Activated CD8-positive, alpha-beta memory T cell treated with anti-CD3 and anti-CD28 coated beads, Interleukin-2, amount 50 U/mL, for 1 hour (primary cell): Measurements from ENCODE around the gene RNF41.

ENCODE experiments used
- DNase-seq: peaks from one replicate; pipeline ENCODE4 v3.0.0-alpha.2; 2020; ENCODE audit errors: extremely low read depth

RNF41 gene

DNA sequence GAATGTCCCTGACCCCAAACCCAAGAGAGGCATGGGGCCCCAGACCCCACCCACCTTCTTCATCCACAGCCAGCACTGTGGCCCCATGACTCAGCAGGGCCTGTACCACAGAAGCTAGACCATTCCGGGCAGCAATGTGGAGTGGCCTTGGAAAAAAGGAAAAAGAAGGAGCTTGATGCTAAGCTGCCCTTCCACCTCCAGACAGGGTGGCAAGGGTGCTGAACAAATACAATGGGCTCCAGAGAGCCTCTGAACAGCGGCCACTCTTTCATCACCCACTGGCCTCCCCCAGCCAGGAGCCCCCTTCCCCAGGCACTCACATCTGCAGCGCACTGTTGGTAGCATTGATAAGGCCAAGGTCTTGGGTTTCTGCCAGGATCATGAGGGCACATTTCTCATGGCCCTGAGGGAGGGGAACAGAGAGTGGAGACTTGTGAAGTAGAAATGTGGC lies 22.0 kb upstream of the RNF41 start:
- no peak for DNase-seq

DNA sequence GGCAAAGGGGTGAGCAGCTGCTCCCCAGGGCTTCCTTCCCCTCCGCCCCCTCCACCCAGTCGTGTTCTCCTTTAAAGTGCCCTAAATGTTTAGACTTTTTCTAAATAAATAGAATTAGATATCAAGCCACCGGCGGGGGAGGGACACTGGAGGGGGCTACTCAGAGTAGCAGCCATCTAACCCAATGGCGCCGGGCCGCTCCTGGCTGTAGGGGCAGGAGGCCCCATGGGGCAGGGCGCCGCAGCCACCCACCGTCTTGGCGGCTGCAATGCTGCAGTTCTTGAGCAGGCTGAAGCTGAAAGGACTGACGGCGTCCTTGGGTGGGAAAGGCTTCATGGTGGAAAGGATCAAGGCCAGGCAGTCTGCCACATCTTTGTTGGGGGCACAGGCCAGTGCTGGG lies 21.3 kb upstream of the RNF41 start:
- DNase-seq, result no peak

DNA sequence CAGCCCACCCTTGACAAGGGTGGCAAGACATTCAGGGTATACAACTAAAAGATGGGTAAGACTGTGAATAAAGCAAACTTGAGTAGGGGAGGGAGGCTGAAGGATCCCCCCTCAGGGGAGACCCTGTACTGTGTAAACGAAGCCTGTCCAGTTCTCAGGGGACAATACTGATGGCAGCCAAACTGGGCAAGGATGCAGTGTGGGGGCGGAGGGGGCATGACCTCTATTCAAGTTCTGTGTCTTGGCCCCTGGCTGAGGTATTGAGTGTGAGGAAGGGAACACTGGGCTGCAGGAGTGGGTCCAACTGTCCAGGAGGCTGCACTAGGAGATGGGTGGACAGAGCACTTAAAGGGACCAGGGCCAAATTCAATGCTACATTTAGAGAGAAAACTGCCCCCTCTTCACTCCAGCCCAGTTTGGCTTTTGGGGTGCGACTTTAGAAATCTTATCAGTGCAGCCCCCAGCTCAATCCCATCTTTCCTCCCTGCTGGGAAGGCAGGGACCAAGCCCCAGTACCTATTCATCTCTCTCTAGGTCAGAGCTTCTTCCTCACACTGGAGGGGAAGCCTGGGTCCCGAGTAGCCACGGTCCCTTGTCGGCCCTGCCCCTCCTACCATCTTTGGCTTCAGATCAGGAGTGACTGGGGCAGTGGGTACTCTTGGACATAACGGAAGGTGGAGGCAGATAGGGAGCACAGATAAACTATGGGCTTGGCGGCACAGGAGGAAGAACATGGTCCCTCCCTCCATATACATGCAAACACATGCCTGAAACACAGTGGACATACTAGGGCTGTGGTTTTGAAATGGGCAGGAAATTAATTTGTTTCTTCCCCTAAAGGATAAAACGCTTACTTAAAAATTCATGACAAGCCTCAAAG lies 19.9 kb upstream of the RNF41 start:
- DNase-seq, result no peak

- no peak for DNase-seq
Observed at GRCh38 chr12:56237552-56237951, 15.8 kb upstream of the RNF41 start.

GRCh38 chr12:56236985-56237384 lies 15.3 kb upstream of the RNF41 start:
- no peak for DNase-seq

DNA sequence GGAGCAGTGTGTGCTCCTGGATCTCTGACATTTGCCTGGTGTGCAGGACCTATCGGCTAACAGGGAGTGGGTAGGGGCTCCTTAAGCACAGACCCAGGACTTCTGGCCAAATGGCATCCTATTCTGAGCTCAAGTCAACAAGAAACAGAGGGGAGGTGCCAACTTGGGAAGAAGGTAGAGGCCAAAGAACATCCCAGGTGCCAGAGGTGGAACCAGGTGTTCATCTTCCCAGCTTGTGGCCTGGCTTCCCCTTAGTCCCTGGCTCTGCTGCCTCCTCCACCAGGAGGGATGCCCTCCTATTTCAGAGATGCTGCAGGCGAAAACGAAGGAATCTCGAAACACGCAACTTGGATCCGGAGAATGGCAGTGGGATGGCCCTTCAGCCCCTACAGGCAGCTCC lies 14.4 kb upstream of the RNF41 start:
- no peak for DNase-seq

DNA sequence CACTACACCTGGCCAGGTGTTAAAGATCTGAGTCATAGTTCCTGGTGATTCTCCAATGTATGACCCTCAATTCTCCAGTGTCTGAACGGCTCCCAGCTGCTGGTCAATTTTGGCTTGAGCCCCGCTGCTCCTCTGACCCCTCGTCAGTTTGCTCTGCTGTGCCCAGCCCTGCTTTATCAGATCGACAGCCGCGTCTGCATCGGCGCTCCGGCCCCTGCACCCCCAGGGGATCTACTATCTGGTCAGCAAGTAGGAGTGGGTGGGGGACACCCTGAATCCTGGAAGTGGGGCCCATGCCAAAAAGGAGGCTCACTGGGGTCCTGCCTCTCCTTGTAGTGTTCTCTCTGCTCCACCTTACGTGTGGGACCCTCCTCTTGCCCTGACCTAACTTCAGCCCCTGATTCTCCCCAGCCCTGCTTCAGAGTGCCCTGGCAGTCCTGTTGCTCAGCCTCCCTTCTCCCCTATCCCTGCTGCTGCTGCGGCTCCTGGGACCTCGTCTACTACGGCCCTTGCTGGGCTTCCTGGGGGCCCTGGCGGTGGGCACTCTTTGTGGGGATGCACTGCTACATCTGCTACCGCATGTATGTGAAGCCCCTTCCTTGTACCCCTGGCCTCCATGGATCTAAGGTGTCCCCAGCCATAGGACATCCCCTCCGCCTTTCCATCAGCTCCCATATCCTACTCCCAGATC lies 13.2 kb upstream of the RNF41 start:
- DNase-seq, result no peak

- no peak for DNase-seq
Observed at GRCh38 chr12:56231184-56231582, 9.5 kb upstream of the RNF41 start.

- no peak for DNase-seq
Observed at GRCh38 chr12:56230432-56231183, 8.9 kb upstream of the RNF41 start.

- DNase-seq, result no peak
Observed at GRCh38 chr12:56229916-56230431, 8.3 kb upstream of the RNF41 start, which contains the start of gene SLC39A5. Gene SLC39A5 (plus strand): TSS chr12:56230051. CDS start chr12:56231275, 1,224 bp downstream.

DNA sequence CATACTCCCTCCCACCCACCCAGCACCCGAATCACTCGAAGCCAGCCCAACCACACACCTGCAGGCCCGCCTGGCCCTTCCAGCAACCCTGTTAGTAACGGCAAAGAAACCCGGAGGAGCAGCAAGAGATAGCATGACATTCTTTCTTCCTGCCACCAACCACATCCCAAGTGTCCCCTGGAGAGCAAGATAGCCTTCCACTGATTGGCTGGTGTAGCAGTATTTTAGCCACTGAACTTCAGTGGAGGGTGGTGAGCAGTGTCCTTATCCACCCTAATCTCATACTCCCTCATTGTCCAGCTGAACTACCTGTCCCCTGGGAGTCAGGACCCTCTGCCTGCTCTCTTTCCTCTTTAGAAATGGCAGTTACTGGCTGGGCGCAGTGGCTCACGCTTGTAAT lies 7.4 kb upstream of the RNF41 start:
- no peak for DNase-seq

DNA sequence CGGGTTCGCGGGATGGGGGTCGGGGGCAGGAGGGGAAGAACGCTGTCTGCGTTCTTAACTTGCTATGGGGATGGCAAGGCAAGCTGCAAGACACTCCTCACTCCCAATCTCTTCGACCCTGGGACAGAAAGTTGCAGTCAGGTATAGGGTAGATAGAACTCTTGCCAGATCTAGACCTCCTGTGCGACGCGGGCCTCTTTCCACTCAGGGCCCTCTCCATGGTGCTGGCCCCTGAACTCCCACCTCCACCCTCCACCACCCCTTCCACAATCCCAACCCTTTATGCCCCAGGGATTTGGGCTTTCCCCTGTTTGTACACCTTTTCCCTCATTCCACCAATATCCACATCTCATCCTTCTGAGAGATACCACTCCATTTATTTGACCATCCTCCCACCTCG lies 3.2 kb upstream of the RNF41 start:
- DNase-seq, result no peak

DNA sequence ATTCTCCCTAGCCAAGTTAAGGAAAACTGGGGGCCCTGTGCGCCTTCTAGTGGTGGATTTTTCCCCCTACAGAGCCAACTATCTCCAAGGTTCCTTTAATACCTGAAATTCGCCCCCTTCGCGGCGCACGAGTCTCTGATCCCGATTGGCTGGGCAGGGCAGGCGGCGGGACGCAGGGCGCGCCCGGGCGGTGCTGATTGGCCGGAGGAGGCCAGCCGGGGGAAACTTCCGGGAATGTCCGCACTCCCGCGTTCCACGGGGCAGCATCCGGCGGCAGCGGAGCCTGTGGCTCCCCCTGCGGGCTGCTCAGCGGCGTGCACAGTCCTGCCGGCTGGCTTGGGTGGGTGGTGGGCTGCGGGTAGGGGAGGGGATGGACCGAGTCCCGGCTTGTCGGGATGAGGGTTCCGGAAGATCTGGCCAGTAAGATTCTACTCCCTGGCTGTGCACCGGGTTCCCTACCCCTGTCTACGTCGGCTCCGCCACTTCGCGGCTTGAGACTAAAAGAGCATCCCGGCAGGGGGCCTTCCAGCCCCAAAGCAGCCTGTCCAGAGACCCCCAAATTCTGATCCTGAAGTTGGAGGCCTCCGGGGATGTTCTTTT lies 2.5 kb upstream of the RNF41 start, which contains the start of gene NABP2:
NABP2 (plus strand) TSS at position 241 of the 600 bp plus-strand sequence. CDS start 515 bp downstream, outside the sequence.
- DNase-seq, result peak; percentile 76

GRCh38 chr12:56223571-56224101 lies 1.9 kb upstream of the RNF41 start:
- DNase-seq, result no peak

GRCh38 chr12:56222531-56222895 lies 791 bp upstream of the RNF41 start:
- no peak for DNase-seq

DNA sequence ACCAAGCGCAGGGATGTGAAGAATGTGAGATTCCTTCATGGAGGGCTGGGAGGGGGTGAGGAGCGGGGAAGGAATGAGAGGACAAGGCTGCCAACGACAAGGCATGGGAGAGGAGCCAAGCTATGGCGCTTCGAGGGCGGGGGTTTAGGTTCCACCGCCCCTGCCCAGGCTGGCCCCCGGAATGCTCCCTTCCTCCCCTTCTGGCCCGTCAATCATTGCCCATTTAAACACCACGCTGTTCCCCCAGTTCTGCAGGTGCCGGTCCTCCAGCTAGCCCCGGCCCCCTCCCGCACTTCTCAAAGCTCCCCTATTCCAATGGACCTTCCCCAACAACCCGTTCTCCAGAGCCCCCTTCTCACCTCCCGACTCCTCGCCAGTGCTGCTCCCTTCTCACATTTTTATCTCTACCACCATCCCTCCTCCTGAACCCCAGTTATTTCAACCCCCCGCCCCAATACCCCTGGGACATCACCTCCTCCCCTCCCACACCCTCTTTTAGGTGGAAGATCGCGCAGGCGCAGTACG lies 428 bp downstream of the RNF41 start:
- DNase-seq, result no peak

DNA sequence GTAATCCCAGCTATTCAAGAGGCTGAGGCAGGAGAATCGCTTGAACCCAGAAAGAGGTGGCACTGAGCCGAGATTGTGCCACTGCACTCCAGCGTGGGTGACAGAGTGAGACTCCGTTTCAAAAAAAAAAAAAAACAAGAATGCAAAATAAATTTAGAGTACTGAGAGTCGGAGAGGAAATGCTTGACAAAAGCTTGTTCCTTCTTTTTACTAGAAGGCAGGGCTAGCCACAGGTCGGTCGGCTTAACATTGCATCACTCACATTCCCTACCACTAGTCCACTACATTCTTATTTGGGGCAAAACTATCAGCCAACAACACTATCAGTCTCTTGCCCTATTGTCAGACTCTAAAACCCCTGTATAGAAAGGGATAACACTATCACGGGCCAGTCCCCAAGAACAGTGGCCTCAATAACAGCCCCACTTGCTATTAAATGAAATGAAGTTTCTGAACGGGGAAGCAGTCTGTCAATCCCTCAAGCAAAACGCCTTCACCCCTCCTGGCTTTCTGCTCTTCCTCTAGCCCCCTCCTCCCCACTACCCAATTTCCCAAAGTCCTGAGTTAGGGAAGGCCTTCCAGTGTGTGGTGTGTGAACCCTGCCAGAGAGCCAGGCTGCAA lies 1.0 kb downstream of the RNF41 start:
- DNase-seq, result no peak

DNA sequence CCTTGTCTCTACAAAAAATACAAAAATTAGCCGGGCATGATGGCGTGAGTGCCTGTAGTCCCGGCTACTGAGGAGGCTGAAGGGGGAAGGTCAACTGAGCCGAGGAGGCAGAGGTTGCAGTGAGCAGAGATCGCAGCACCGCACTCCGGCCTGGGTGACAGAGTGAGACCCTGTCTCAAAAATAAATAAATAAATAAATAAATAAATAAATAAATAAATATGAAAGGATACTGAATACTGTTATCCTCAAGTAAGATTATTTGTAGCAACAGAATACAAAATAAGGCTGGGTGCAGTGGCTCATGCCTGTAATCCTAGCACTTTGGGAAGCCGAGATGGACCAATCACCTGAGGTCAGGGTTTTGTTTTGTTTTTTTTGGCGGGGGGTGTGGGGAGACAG lies 1.9 kb downstream of the RNF41 start:
- DNase-seq, result no peak

- no peak for DNase-seq
Observed at GRCh38 chr12:56216461-56216860, 5.3 kb downstream of the RNF41 start.

DNA sequence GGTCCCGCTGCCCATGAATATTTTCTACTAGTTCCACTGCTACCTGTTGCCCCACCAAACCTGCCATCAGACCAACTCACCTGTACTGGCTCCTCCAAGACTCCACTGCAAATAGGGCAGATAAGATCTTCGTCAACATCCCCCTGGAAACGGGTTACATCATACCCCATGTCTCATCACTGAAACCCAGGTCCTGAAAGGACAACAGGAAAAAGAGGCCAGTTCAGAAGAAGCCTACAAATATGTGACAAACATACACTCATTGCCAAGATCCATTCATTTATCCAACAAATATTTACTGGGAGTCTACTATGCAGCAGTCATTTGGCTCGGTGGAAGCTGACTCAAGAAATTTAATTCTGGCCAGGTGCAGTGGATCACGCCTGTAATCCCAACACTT lies 7.8 kb downstream of the RNF41 start:
- DNase-seq, result no peak

GRCh38 chr12:56212361-56212760 lies 9.4 kb downstream of the RNF41 start:
- DNase-seq, result no peak
